ENCODE data around the gene PPP1R12A.

GRCh38 chr12:79732638-79733037 is 202.3 kb downstream of the PPP1R12A start:
- TF ChIP-seq CTCF (IDR thresholded peaks at IDR 0.05 in 2 of 3, conservative IDR thresholded peaks at IDR 0.05 in 1 of 3; ENCODE audit: borderline replicate concordance in 1 of 3, insufficient read depth in 1 of 3, low read depth in 2 of 3, low read length in 2 of 3) (no peak), CEBPB (IDR thresholded peaks at IDR 0.05; ENCODE audit: low read depth) (no peak), EZH2 (IDR thresholded peaks at IDR 0.05) (no peak)
